Stimulated activated CD4-positive, alpha-beta T cell treated with anti-CD3 and anti-CD28 coated beads, Interleukin-1b, Interleukin-23, amount 100 ng/mL, for 48 hours (primary cell): ENCODE data around the gene TNRC6C.

Experiments
- DNase-seq: peaks from one replicate; pipeline ENCODE4 v3.0.0-alpha.2; 2020

Gene TNRC6C

DNA sequence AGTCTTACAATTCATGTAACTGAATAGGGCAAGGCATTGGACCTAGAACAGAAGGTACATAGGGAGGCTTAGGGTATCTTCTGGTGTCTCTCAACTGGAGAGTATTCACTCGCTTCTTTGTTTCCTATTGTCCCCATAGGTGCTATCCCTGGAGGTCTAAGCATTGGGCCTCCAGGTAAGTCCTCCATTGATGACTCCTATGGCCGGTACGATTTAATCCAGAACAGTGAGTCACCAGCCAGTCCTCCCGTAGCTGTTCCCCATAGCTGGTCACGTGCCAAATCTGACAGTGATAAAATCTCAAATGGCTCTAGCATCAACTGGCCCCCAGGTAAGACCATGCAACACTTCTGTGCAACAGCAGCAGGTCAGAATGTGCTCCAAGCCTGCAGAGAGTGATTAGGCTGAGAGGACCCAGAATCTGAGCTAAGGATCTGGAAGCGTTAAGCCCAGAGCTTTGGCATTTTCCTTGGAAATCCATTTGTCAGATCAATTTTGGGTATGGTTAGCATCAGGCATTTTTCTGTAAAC is 134.4 kb downstream of the TNRC6C start:
- DNase-seq, result no peak

DNA sequence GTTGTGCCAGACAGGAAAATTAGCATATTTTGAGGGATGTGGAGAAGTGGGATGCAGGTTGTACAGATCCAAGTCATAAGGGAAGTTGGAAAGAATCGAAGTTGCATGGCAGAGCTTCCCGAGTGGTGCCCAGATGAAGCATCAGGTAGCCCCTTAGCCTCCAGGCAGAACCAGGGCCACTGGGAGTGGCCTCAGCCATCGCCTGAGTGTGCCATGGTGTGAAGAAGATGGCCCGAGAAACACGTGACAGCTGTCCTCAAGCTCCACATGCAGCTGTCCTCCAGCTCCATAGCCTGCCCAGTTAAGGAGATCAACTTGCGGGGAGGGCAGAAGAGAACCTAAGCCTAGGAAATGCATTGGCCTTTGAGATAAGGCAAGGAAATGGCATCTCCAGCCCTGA is 136.5 kb downstream of the TNRC6C start:
- no peak for DNase-seq

DNA sequence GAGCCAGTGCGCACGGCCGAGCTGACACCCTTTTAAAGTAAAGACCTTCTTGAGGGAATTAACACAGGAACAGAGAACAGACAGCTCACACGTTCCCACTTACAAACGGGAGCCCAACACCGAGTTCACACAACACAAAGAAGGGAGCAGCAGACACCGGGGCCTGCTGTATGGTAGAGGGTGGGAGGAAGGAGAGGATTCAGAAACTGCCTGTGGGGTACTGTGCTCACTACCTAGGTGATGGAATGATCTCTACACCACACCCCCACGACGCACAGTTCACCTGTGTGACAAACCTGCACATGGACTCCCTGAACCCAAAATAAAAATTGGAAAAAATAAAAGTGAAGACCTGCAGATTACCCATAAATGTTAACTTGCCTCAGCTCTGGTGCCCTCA is 137.6 kb downstream of the TNRC6C start:
- DNase-seq, result no peak

DNA sequence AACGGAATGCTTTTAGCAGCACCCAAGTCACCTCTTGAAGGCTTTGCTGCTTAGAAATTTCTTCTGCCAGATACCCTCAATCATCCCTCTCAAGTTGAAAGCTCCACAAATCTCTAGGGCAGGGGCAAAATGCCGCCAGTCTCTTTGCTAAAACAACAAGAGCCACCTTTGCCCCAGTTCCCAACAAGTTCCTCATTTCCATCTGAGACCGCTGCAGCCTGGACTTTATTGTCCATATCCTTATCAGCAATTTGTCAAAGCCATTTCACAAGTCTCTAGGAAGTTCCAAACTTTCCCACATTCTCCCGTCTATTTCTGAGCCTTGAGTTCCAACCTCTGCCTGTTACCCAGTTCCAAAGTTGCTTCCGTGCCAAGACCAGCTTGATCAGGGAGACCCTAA is 142.6 kb downstream of the TNRC6C start:
- DNase-seq, result no peak

DNA sequence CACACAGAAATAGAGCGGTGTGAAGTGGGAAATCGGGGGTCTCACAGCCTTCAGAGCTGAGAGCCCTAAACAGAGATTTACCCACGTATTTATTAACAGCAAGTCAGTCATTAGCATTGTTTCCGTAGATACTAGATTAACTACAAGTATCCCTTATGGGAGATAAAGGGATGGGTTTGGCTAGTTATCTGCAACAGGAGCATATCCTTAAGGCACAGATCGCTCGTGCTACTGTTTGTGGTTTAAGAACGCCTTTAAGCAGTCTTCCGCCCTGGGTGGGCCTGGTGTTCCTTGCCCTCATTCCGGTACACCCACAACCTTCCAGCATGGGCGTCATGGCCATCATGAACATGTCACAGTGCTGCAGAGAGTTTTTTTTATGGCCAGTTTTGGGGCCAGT is 143.0 kb downstream of the TNRC6C start:
- no peak for DNase-seq

DNA sequence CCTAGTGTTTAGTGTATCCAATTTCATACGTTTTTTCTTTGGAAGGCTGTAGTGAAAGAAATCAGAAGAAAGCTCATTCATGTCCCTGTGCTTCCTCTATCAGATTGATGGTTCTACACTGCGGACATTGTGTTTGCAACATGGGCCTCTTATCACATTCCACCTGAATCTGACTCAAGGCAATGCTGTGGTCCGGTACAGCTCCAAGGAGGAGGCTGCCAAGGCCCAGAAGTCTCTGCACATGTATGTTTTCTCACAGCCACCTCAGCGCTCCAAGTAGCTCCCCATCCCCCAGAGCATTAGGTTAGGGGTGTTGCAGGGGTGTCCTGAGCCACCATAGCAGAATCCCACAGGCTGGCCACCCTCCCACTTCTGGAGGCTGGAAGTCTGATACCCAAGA is 144.8 kb downstream of the TNRC6C start:
- DNase-seq, result no peak

DNA sequence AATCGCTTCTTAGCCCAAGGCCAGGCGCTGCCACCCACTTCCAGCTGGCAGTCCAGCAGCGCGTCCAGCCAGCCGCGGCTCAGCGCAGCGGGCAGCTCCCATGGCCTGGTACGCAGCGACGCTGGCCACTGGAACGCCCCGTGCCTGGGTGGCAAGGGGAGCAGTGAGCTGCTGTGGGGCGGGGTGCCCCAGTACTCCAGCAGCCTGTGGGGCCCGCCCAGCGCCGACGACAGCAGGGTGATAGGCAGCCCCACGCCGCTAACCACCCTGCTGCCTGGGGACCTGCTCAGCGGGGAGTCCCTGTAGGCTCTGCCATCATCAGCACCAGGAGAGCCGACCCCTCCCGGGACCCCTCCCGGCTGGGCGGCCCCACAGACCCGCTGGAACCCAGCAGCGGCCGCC is 146.0 kb downstream of the TNRC6C start:
- DNase-seq, result no peak

DNA sequence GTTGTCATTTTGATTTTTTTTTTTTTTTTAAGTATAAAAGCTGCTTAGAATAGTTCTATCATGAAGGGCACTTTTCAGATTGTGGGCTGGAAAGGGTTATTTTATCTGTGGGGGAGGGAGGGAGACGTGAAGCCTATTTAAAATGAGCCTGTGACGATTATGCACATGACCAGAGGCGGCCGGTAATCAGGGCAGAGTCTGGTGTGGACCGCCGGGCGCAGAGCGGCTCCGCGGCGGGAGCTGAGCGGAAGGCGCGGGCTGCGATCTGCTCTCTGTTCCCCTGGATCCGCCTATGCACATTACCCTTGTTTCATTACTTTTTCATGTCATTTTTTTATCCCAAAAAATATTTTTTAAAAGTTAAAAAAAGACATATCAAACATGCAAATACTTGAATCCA is 146.6 kb downstream of the TNRC6C start:
- DNase-seq, result no peak

DNA sequence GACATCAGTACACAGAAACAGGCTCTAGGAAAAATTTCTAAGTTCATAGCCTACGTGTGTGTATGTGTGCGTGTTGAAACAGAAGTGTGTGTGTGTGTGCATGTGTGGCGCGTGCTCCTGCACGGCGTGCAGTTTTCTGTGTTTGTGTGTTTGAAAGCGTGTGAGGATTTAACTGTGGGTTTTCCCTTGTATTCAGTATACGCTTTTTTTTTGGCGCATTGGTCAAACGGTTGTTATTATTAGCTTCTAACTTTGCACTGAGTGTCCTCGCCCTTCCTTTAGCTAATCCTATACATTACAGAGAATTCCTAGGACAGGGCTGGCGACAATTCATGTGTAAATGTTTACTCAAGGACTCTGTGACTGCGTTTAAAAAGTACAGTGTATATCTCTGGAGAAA is 147.0 kb downstream of the TNRC6C start:
- DNase-seq, result no peak

DNA sequence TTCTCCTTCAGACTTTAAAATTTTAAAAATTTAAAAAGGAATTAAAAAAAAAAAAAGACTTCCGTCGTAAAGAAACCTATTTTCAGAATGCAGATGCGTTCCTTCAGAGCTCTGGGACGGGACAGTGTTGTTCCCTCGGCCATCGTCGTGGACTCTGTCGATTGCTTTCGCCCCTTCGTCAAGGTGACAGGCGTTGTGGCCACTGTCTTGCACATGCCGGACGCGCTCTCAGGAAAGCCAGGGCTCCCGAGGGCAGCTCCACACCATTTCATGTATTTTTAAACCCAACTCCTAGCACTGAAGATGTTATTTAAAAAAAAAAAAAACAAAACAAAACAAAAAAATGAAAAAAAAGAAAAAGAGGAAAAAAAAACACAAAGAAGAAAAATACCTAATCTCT is 147.7 kb downstream of the TNRC6C start:
- DNase-seq, result no peak

DNA sequence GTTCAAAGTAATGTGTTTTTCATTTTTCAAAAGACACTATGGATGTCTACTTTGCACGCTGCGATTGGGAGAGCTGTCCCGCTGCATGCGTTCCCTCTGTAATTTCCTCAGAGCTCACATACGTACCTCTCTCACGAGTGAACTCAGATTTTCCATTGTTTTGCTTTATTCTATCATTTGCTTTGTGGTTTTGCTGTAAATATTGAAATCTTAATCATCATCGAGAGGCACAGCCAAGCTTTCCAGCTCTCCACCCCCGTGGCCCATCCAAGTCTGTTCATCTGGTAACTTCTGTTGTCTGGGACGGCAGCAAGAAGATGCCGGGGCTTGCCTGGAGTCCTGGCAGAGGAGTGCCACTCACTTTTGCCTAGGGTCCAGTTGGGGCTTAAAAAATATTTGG is 149.0 kb downstream of the TNRC6C start:
- DNase-seq, result no peak

DNA sequence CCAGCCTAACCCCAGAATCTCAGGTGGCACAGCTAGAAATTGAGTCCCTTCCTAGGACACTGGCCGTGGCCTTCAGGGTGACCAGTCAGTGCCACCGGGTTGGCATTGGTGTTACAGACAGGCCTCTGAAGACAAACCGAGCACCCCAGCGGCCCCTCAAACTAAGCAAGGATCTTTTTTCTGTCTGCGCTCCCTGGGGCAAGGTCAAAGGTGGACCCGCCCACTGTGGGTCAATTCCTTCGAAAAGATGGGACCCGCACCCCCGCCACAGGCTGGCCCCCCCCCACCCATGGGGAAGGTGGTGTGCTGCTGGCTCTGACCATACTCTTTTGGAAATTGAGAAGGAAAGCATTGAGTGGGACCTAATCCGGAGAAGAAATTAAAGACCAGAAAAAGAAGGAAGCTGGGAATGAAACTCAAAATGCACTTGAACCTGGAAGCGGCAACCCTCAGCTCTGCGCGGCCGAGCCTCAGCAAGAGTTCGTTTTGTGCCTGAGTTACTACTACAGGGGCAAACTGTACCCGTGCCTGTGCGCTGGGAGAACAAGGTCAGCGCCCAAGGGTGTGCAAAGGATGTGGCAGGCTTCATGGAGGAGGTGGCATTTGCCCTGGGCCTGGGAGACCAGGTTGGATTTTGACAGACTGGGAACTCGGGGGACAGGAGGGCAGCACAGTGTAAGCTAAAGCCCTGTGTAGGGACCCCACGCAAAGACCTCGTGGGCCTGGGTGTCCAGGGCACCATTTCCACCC is 149.6 kb downstream of the TNRC6C start:
- no peak for DNase-seq

DNA sequence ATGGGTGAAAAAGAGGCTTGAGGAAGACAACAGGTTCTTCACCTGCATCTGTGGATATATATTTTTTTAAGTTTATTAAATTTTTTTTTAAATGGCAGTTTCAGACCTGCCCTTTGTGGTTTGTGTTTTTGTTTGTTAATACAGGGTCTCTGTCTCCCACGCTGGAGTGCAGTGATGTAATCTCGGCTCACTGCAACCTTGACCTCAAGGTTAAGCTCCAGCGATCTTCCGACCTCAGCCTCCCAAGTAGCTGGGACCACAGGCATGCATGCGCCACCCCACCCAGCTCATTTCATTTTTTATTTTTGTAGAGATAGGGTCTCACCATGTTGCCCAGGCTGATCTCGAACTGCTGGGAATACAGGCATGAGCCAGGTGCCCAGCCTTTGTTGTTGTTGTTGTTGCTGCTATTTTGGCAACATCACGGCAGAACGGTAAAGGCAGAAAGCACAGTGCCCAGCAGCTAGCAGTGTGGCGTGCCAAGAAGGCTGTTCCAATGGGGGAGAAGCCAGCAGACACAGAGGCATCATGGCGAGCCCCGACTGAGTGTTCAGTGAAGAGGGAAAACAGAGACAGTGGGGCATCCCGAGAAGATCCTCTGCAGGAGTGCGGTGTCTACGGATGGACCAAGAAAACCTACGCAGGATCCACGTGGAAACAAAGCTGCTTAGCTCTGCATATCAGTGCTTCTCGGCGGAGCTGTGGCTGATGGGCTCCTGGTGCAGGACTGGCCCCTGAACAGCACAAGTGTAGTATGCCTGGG is 150.4 kb downstream of the TNRC6C start:
- no peak for DNase-seq

DNA sequence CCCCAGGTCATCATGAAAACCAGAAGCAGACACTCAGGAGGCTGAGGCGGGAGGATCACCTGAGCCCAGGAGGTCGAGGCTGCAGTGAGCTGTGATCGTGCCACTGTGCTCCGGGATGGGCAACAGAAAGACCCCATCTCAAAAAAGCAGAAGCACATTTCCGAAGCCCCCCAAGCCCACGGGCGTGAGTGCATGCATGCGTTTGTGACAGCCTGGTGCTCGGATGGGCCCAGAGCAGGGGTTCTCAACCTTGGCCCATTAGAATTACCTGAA is 150.9 kb downstream of the TNRC6C start:
- DNase-seq, result no peak

DNA sequence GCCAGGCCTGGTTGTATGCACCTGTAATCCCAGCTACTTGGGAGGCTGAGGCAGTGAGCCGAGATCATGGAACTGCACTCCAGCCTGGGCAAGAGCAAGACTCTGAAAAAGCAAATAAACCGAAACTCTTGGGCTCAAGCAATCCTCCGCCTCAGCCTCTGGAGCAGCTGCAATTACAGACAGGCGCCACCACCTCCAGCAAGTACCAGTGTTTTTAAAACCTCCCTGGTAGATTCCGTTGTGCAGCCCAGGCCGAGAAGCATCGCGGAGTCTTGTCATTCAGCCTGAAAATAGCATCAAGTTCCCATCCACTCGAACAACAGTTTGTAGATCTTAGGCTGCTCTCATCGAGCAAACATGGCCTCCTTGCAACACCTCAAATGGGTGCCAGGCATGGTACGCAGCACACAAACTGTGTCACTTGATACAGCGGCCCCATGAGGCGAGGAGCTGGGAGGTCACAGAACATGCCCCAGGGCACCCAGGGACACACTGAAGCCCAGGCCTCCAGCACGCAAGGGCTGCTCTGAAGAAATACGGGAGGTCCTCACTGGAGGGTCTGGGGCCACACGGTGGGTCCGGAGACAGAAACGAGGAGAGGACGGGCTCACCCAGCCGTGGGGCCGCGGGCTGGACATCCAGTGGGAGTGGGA is 152.0 kb downstream of the TNRC6C start:
- DNase-seq, result no peak

DNA sequence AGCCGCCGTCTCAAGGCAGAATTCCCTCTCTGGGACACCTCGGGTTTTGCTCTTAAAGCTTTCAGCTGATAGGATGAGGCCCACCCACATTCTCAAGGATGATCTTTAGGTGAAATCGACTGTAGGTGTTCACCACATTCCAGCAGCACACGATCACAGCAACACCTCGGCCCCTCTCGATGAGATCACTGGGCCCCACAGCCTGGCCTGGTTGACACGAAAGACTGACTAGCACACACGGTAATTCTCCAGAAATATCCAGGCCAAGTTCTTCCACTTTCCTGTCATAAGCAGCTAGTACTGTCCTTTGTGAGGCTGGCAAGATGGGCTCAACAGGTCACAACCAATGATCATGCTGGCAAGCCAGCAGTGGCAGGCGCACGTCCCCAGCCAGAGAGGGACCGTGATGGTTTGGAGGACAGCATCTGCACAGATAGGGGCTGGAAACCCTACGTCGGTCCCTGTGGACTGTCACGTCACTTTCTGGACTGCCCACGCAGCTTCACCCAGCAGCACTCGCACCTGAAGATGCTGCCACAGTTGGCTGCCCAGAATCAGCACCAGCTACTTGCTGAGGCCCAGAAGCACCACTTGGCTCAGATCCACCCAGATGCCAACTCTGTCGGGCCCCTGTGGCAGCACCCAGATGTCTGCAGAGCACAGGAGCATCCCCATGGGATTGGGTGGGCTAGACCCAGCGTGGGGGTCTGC is 152.7 kb downstream of the TNRC6C start:
- no peak for DNase-seq

DNA sequence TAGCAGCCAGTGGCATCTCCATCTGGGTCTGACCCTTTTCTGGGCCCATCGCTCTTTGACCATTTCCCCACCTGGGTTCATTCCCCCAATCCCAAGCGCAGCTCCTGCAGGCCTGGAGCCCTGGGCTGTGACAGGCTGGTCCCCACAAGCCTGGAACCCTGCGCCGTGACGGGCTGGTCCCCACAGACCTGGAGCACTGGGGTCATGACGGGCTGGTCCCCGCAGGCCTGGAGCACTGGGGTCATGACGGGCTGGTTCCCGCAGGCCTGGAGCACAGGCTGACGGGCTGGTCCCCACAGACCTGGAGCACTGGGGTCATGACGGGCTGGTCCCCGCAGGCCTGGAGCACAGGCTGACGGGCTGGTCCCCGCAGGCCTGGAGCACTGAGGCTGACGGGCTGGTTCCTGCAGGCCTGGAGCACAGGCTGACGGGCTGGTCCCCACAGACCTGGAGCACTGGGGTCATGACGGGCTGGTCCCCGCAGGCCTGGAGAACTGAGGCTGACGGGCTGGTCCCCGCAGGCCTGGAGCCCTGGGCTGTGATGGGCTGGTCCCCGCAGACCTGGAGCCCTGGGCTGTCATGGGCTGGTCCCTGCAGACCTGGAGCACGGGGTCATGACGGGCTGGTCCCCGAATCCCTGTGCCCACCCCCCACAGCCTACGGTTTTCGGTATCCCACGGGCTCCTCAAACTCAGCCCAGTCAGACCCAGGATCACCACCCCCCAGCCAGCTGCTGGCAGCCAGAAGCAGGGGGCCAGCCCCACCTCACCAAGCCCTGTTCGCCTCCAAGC is 153.4 kb downstream of the TNRC6C start:
- DNase-seq, result no peak

DNA sequence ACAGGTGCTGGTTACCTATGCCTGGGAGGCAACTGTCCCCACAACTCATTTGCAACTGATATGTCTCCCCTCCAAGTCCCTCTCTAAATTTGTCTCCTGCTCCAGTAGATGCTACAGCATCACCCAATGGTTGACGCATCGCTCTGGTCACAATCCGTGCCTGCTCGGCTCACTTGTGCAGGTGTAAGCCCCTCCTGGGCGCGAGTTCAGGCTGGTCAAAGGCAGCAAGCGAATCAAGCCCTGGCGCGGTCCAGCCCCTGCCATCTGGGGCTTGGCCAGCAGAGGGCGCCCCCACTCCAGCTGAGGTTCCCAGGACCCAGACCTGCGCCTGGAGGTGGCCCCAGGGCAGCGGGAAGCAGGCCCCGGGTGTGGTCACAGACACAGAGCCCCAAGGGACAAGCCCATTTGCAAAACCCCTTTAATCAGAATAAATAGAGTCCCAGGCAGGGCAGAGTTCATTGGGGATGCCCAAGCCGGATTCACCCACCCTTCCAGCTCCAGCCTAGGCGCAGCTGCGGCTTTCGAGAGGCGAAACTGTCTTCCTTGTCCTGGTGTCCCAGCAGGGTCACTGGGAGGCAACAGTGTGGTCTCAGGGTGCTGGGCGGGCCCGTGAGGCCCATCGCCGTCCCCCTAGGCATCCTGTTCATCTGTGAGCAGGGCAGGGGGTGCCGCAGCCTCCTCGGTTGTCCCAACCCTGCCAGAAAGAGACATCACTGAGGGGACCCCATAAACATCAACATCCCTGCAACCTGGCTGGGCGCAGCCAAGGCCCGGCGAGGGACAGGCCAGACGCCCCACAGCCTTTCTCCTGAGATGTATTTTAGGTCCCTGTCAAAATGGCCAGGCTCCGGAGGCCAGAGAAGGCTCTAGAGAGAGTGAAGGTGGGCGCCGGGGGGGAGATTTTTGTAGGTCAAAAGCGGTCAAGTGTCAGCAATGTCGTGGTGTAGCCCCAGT is 154.3 kb downstream of the TNRC6C start:
- DNase-seq, result peak; percentile 76

DNA sequence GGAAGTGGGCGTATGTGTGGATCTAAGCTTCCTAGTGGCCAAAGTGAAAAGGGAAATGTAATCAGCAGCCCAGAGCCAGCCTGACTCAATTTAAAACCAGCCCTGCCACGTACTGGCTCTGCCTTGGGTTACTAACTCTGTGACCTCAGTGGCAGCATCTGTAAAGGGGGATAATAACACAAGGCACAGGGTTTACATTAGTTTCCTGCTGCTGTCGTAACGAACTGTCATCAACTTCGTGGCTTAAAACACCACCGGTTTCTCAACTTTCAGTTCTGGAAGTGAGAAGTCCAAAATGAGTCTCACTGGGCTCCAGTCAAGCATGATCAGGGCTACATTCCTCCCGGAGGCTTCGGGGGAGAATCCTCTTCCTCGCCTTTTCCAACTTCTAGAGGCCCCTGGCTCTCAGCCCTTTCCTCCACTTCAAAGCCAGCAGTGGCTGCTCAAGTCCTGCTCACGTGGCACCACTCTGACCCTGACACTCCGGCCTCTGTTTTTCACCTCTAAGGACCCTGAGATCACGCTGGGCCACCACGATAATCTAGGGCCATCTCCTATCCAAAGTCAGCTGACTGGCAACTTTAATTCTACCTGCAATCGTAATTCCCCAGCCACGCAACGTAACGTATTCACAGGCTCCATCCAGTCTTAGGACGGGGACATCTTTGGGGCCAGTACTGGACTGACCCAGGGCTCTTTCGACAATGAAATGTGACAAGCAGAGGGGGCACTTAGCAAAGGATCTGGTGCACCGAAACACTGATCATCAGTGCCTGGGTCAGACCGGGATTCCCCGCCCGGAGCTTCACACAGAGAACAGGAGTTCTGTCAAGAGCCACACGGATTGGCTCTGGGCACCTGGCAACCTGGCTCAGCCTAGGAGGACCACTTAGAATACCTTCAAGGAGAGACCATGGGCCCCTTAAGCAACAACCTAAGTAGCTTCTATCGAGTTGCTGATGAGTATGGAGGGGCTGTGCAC is 155.6 kb downstream of the TNRC6C start:
- DNase-seq, result peak; percentile 64
